SK-N-SH (cell line): ENCODE results near the gene RAPSN. TPM values are rescaled to one million over a fixed set of nuclear protein-coding genes. Genes with fewer than 3 reads are reported as not detected.

Experiments used
- CTCF ChIA-PET: fragments of 300-600, 350-600 bp; formaldehyde crosslinking; extraction: SDS; loops from one replicate; lab custom pipeline; 2021; lab: Yijun Ruan, JAX
- POLR2A ChIA-PET: fragments of 350-600 bp; sonication (Branson Sonifier 250); formaldehyde crosslinking; extraction: SDS; loops from one replicate; lab custom pipeline; 2020; ENCODE audit warnings: antibody characterized with exemption, inconsistent platforms; lab: Yijun Ruan, JAX
- DNase-seq: peaks from one replicate; pipeline ENCODE4 v3.0.0; 2012
- H2AFZ ChIP-seq: fragments of 200-600 bp; sonication (generic); 2 replicates; pipeline ENCODE4 v1.8.1; 2016; ENCODE audit warnings: antibody characterized with exemption, mild to moderate bottlenecking, low read depth
- H3F3A ChIP-seq: fragments of 200-600 bp; sonication (generic); replicated peaks from 2 replicates; pipeline ENCODE3; 2016; ENCODE audit warnings: antibody characterized with exemption, mild to moderate bottlenecking; ENCODE audit not compliant: insufficient read depth
- H3K27ac ChIP-seq, 2 experiments: fragments of 200-500 bp in 1 of 2; fragments of 200-600 bp in 1 of 2; sonication (Bioruptor generic) in 1 of 2; sonication (generic), shearing (Covaris generic) in 1 of 2; 2 replicates each; pipeline versions ENCODE4 v1.5.1 to v1.6.1; 2014 to 2016; ENCODE audit warnings: low read depth in 2 of 2, inconsistent platforms in 1 of 2, low read length in 1 of 2, mild to moderate bottlenecking in 1 of 2, mixed read lengths in 1 of 2
- H3K27me3 ChIP-seq: fragments of 200-600 bp; sonication (generic), shearing (Covaris generic); 2 replicates; pipeline ENCODE4 v1.6.1; 2016; ENCODE audit warnings: mixed run types; ENCODE audit not compliant: insufficient read depth
- H3K36me3 ChIP-seq, 2 experiments: fragments of 200-500 bp in 1 of 2; fragments of 200-600 bp in 1 of 2; sonication (Bioruptor generic) in 1 of 2; sonication (generic) in 1 of 2; replicated peaks in 1 of 2; 2 replicates each; pipeline versions ENCODE3 to v1.5.1; 2014 to 2016; ENCODE audit warnings: low read length in 1 of 2, mild to moderate bottlenecking in 1 of 2; ENCODE audit not compliant: insufficient read depth in 2 of 2, control insufficient read depth in 1 of 2
- H3K4me1 ChIP-seq, 2 experiments: fragments of 200-500 bp in 1 of 2; fragments of 200-600 bp in 1 of 2; sonication (Bioruptor generic) in 1 of 2; sonication (generic), shearing (Covaris generic) in 1 of 2; 2 replicates each; pipeline versions ENCODE4 v1.5.1 to v1.6.1; 2014 to 2016; ENCODE audit warnings: low read depth in 1 of 2, low read length in 1 of 2, mixed run types in 1 of 2; ENCODE audit not compliant: insufficient read depth in 2 of 2, control insufficient read depth in 1 of 2
- H3K4me2 ChIP-seq: fragments of 200-600 bp; sonication (generic), shearing (Covaris generic); 2 replicates; pipeline ENCODE4 v1.6.1; 2017; ENCODE audit warnings: mixed run types
- H3K4me3 ChIP-seq, 2 experiments: fragments of 200-500 bp in 1 of 2; fragments of 200-600 bp in 1 of 2; sonication (Bioruptor generic) in 1 of 2; sonication (generic), shearing (Covaris generic) in 1 of 2; 2 replicates each; pipeline versions ENCODE4 v1.5.1 to v1.8.1; 2014 to 2016; ENCODE audit warnings: low read depth in 2 of 2, inconsistent platforms in 1 of 2, low read length in 1 of 2, mild to moderate bottlenecking in 1 of 2, mixed read lengths in 1 of 2, moderate library complexity in 1 of 2
- H3K79me2 ChIP-seq: fragments of 200-600 bp; sonication (generic); 2 replicates; pipeline ENCODE4 v1.8.1; 2017; ENCODE audit warnings: mild to moderate bottlenecking; ENCODE audit not compliant: insufficient read depth
- H3K9ac ChIP-seq: fragments of 200-600 bp; sonication (generic); 2 replicates; pipeline ENCODE4 v1.6.1; 2017; ENCODE audit warnings: mixed run types
- H3K9me2 ChIP-seq: fragments of 200-600 bp; sonication (generic); 2 replicates; pipeline ENCODE4 v1.6.1; 2017; ENCODE audit warnings: mixed run types
- H3K9me3 ChIP-seq: fragments of 200-600 bp; sonication (generic); 2 replicates; pipeline ENCODE4 v1.6.1; 2017; ENCODE audit warnings: mixed run types, mild to moderate bottlenecking, moderate library complexity
- H4K20me1 ChIP-seq: fragments of 200-600 bp; sonication (generic); 2 replicates; pipeline ENCODE4 v1.6.1; 2017; ENCODE audit warnings: mild to moderate bottlenecking, mixed run types; ENCODE audit not compliant: insufficient read depth
- CHD2 ChIP-seq: fragments of 150-350 bp; IDR thresholded peaks from 2 replicates; pipeline ENCODE4 v1.6.1; 2018; ENCODE audit warnings: low read length; ENCODE audit not compliant: partially characterized antibody
- CTCF ChIP-seq: fragments of 200-600 bp; sonication (generic); IDR thresholded peaks from 2 replicates; pipeline ENCODE4 v1.6.1; 2017; ENCODE audit warnings: antibody characterized with exemption, mild to moderate bottlenecking, moderate library complexity
- ELF1 ChIP-seq: IDR thresholded peaks from 2 replicates; pipeline ENCODE4 v1.4.0; 2012
- EP300 ChIP-seq, 2 experiments: IDR thresholded peaks; 2 replicates each; pipeline versions ENCODE4 v1.4.0 to v1.6.1; 2012; ENCODE audit warnings: borderline replicate concordance in 1 of 2, low read depth in 1 of 2, low read length in 1 of 2
- EZH2phosphoT487 ChIP-seq: fragments of 200-600 bp; sonication (generic); IDR thresholded peaks from 2 replicates; pipeline ENCODE4 v1.6.1; 2017; ENCODE audit warnings: low read depth, mixed run types, mild to moderate bottlenecking, antibody characterized with exemption, moderate library complexity, borderline replicate concordance
- FOSL2 ChIP-seq: IDR thresholded peaks from 2 replicates; pipeline ENCODE4 v1.4.0; 2012; ENCODE audit warnings: low read depth, mild to moderate bottlenecking, moderate library complexity, borderline replicate concordance
- FOXM1 ChIP-seq: IDR thresholded peaks from 2 replicates; pipeline ENCODE4 v1.4.0; 2012; ENCODE audit warnings: low read depth, mild to moderate bottlenecking
- GATA2 ChIP-seq: sonication (generic); formaldehyde crosslinking; IDR thresholded peaks from 2 replicates; pipeline ENCODE4 v1.5.0; 2020; ENCODE audit warnings: mild to moderate bottlenecking, missing genetic modification reagents
- MEF2A ChIP-seq: IDR thresholded peaks from 2 replicates; pipeline ENCODE4 v1.4.0; 2012; ENCODE audit warnings: low read depth, borderline replicate concordance
- NRF1 ChIP-seq: IDR thresholded peaks from 2 replicates; pipeline ENCODE4 v1.6.1; 2012; ENCODE audit warnings: low read depth, mild to moderate bottlenecking, low read length
- PBX3 ChIP-seq: IDR thresholded peaks from 2 replicates; pipeline ENCODE4; 2012
- POLR2AphosphoS5 ChIP-seq: IDR thresholded peaks from 2 replicates; pipeline ENCODE4 v1.6.1; 2012; ENCODE audit warnings: low read depth, low read length
- RAD21 ChIP-seq: IDR thresholded peaks from 2 replicates; pipeline ENCODE4 v1.6.1; 2012; ENCODE audit warnings: mild to moderate bottlenecking, low read length
- RFX5 ChIP-seq: IDR thresholded peaks from 2 replicates; pipeline ENCODE4 v1.6.1; 2012; ENCODE audit warnings: mild to moderate bottlenecking, improper control_type of control experiment, low read length
- RXRA ChIP-seq: IDR thresholded peaks from 2 replicates; pipeline ENCODE4 v1.4.0; 2012; ENCODE audit warnings: low read depth, mild to moderate bottlenecking, borderline replicate concordance
- SIN3A ChIP-seq: IDR thresholded peaks from 2 replicates; pipeline ENCODE4 v1.6.1; 2012; ENCODE audit warnings: low read depth, mild to moderate bottlenecking, low read length, moderate library complexity, borderline replicate concordance
- USF1 ChIP-seq: IDR thresholded peaks from 2 replicates; pipeline ENCODE4 v1.4.0; 2012; ENCODE audit warnings: low read depth, borderline replicate concordance
- YY1 ChIP-seq: IDR thresholded peaks from 2 replicates; pipeline ENCODE4 v1.4.0; 2012; ENCODE audit warnings: low read depth, mild to moderate bottlenecking
- whole genome bisulfite sequencing: methylation state at CpG from one replicate; pipeline ENCODE4 v1.1.6; 2017; ENCODE audit warnings: low lambda C conversion rate; 5-methylcytosine and 5-hydroxymethylcytosine counted together
- polyA plus RNA-seq, 3 experiments: library from polyadenylated mRNA; depleted of rRNA; stranded (reverse); fragments of >200 nt; gene quantifications; 2 replicates each; pipeline ENCODE4 v1.2.3, GENCODE V29; 2012

RAPSN gene
- polyA plus RNA-seq, 1 of the 3 experiments (the other 2 are of a cell fraction): 0.07 TPM

- ChIA-PET CTCF (interaction anchor here (0.7 to 1.5 kb wide), 2 partner anchors 14 to 28 kb away, joined by 3 to 5 read pairs; no protein-coding TSS in a partner anchor), POLR2A (no interaction called here)
- Histone ChIP-seq H3K9ac (no peak overlapping the region), H3K4me2 (no peak overlapping the region), H3K27ac (no peak overlapping the region), H3K9me2 (no peaks in the 10 kb centered on the region), H3F3A (no peaks in the 10 kb centered on the region), H3K9me3 (no peaks in the 10 kb centered on the region), H3K27me3 (no peaks in the 10 kb centered on the region), H4K20me1 (no peaks in the 10 kb centered on the region), H3K4me3 (no peak overlapping the region), H3K36me3 (no peaks in the 10 kb centered on the region), H2AFZ (no peak overlapping the region), H3K79me2 (no peaks in the 10 kb centered on the region), H3K4me1 (no peaks in the 10 kb centered on the region; a peak in 1 of 4 replicates)
- no peak for TF ChIP-seq CTCF
- TF ChIP-seq CHD2: no peak
- no peak for TF ChIP-seq GATA2
- DNase-seq: peak; percentile 11
- 90% methylated on average over 2 of the region's 2 CpGs for WGBS
These were observed 8.9 kb downstream of the RAPSN start for GRCh38 chr11:47440054-47440476.

- Histone ChIP-seq H3K9me3 (no peaks in the 10 kb centered on the region), H3K4me1 (no peaks in the 10 kb centered on the region; a peak in 1 of 4 replicates), H3K27ac (no peak overlapping the region), H3K4me3 (no peak overlapping the region), H3K9ac (no peak overlapping the region), H3K36me3 (no peaks in the 10 kb centered on the region), H3K9me2 (no peaks in the 10 kb centered on the region), H3K4me2 (no peak overlapping the region), H3K79me2 (no peaks in the 10 kb centered on the region), H3F3A (peaks cover 8% of the 10 kb centered on the region), H2AFZ (no peak overlapping the region), H4K20me1 (no peaks in the 10 kb centered on the region), H3K27me3 (no peaks in the 10 kb centered on the region)
- no peak for DNase-seq
- WGBS: 100% methylated on average over 4 of the region's 18 CpGs
- TF ChIP-seq CHD2: no peak
- no peak for TF ChIP-seq MEF2A
- no peak for TF ChIP-seq NRF1
- no peak for TF ChIP-seq FOSL2
- no peak for TF ChIP-seq FOXM1
- no peak for TF ChIP-seq RAD21
- no peak for TF ChIP-seq POLR2AphosphoS5
- POLR2A ChIA-PET: no interaction called here
- CTCF ChIA-PET: interaction anchor here (1.3 kb wide), 1 partner anchor 27 kb away, joined by 3 read pairs; no protein-coding TSS in a partner anchor
These were observed 10.2 kb downstream of the RAPSN start for GRCh38 chr11:47438721-47439120.

- Histone ChIP-seq H3K27me3 (no peaks in the 10 kb centered on the region), H3K4me2 (no peak overlapping the region), H3K9me3 (no peaks in the 10 kb centered on the region), H3K36me3 (no peaks in the 10 kb centered on the region), H3K9ac (no peak overlapping the region), H3K4me1 (no peaks in the 10 kb centered on the region), H2AFZ (no peak overlapping the region), H4K20me1 (no peaks in the 10 kb centered on the region), H3K27ac (no peak overlapping the region), H3K4me3 (no peak overlapping the region), H3K79me2 (no peaks in the 10 kb centered on the region), H3K9me2 (no peaks in the 10 kb centered on the region), H3F3A (peaks cover 8% of the 10 kb centered on the region)
- 82% methylated on average over 14 of the region's 16 CpGs for WGBS
- ChIA-PET CTCF (interaction anchor here (1.2 to 1.3 kb wide), 2 partner anchors 26 to 27 kb away, joined by 3 to 4 read pairs; no protein-coding TSS in a partner anchor), POLR2A (no interaction called here)
- no peak for DNase-seq
- no peak for TF ChIP-seq RAD21
- no peak for TF ChIP-seq RFX5
- no peak for TF ChIP-seq EZH2phosphoT487
- TF ChIP-seq PBX3: no peak
- TF ChIP-seq NRF1: no peak
- no peak for TF ChIP-seq MEF2A
- no peak for TF ChIP-seq ELF1
- TF ChIP-seq CHD2: no peak
- no peak for TF ChIP-seq RXRA
- no peak for TF ChIP-seq FOSL2
- no peak for TF ChIP-seq SIN3A
- no peak for TF ChIP-seq USF1
- TF ChIP-seq EP300 (IDR thresholded peaks at IDR 0.05; ENCODE audit: borderline replicate concordance in 1 of 2, low read depth in 1 of 2, low read length in 1 of 2): no peak
- no peak for TF ChIP-seq YY1
These were observed 11.1 kb downstream of the RAPSN start for GRCh38 chr11:47437746-47438418.
